SKM-1 treated with dmso at 0.1 percent for 144 hours (cell line): ENCODE measurements around the gene FAM107A.
"Not testable (repeated sequence)": the region's sequence is repeated elsewhere in the genome, so short reads cannot be mapped to it uniquely, and the experiment has no call there.

Experiments
- DNase-seq: peaks from one replicate; lab custom pipeline; 2025; ENCODE audit not compliant: unreplicated experiment; lab: John Stamatoyannopoulos, UW

The FAM107A gene

GRCh38 chr3:58537412-58538301 is 39.5 kb downstream of the FAM107A start:
- DNase-seq, result no peak

DNA sequence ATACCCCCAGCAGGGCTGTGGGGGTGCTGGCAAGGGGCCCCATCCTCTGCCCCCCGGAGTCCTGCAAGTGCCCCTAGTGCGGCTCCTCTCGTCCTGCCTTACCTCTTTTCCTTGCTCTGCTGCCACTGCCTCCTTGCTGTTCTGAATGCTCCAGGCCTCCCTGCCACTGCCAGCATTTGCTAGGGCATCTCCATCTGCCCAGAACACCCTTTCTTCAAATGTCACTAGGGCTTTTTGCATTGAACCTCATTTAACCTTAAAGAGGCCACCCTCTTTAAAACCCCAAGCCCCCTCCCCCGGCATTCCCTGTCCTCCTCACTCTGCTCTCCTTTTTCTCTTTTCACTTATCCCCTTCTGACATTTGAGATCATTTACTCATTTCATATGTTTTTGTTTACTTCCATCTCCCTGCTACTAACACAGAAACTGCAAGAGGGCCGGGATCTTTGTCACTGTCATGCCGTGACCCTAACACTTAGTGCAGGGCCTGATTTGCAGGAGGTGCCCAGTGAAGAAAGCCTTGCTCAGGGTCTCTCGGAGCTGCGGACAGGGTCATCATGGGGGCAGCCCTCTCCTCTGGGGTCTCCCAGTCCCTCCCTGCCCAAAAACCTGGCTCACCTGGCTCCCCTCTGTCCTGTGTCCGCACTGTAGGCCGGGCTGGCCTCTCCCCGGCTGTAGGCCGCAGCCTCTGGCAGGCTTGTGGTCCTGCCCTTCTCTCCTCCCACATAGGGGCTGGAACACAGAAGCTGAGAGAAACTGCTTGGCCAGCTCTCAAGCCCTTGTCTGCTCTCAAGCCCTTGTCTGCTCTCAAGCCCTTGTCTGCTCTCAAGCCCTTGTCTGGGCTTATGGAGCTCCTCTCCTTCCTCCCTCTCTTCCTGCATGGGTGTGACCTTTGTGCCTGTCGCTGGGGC is 40.4 kb downstream of the FAM107A start, which contains the start of gene ACOX2:
ACOX2 (minus strand) TSS at position 690 of the 911 bp plus-strand sequence. CDS start 2,084 bp downstream, outside the sequence.
- no peak for DNase-seq

DNA sequence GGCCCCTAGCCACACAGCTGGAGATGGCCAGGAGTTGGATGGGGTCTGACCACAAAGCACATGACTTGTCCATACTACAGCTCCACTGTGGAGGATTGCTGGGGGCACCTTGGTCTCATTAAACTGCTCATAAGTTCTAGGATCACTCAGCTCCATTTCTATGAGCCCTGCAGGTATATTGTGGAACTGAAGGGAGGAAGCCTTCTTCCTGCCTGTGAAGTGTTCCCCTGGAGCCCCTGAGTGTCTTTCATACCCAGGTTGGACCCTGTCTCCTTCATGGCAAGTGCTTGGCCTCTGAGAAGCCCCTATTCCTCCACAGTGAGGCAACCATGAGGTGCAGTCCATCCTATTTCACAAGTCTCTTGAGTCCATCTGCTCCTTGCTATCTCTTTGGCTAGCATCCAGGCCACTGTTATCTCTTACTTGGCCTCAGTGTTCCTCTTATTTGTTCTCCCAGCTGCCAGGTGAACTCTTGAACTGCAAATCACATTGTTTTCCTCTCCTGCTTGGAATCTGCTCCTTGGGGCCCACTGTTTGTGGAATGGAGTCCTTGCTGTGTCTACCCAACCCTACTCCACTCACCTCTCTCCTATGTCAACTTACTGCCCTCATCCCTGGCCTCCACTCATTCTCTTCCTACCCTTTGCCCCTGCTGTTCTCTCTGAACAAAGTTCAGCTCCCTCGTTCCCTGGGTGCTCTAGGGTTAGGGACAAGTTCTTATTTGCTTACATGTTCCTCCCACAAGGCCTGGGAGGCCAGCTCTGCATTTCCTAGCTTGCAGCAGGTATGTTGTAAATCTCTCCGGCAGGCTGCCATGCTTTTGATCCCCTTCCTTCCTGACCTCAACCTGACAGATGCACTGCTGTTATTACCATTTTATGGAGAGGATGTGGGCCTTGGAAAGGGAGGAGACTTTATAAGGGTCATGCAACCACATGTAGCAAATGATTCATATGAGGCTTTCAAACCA is 41.4 kb downstream of the FAM107A start:
- DNase-seq, result no peak

DNA sequence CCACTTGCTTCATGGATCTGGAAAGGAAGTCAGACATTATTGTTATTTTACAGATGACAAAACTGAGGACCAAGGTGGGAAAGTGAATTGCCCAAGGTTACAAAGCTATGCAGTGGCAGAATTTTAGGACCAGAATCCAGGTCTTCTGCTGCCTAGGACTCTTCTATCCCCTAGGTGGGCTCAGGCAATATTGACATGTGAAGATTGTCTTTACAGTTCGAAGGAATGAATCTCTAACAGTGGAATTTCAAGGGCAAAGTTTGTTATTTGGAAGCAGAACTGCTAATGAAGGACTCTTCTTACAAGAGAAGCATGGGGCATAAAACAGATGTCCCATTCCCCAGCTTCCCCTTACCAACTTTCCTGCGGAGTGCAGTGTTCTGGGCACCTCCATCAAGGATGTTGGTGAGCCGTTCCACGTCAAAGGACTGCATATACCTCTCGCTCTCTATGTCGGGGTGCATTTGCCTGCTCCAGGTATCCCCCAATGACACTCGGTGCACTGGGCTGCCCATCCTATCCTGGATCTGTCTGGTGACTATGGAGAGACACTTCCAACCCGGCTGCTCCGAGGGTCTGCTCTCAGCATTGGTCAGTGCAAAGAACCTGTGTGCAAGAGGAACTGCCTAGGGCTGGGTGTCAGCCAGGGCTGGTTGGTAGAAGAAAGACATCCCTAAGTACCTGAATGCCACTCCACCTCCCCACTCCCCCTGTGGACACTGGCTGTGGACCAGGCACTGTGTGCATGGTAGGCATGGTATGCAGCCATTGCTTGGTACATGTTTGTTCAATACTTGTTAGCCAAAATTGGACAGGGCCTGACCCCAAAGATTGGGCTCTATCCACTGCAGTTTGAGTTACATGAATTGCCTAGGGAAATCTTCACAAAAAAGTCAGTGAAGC is 42.3 kb downstream of the FAM107A start:
- DNase-seq, result no peak

DNA sequence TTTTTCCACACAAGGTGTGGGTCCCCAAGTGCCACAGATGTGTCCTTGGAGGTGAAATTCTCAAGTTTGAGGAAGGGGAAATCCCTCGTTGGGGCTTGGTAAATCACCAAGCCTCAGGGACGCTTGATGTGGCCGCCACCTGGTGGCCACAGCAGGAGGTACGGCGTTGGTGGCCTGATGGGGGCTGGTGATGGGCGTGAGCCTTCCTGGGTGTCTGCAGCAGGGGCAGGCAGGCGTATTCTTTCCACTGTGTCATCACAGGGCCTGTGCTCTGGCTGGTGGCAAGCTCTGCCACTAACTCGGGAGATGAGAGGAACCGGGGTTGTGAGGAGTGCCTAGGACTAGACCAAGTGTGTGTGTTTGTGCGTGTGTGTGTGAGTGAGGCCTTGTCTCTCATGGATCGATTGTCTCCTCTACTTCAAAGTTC is 44.4 kb downstream of the FAM107A start:
- DNase-seq, result peak; percentile 63

DNA sequence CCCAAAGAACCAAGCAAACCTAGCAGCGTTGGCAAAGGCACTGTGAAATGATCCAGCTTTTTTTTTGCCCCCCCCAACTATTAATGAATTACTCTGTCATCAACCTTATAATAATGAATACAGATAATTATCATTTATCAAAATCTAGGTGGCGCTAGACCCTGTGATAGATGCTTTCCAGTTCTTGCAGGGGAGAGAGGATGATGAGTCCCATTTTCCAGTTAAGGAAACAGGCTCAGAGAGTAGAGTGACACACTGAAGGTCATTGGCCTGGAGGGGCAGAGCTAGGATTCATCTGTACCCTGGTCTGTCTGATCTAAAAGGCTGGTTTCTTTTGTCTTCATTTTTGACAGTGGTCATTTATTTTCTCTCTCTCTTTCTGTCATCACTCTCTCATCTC is 45.2 kb downstream of the FAM107A start:
- no peak for DNase-seq

- DNase-seq, result no peak
Measured at GRCh38 chr3:58531555-58531954, 45.6 kb downstream of the FAM107A start.

DNA sequence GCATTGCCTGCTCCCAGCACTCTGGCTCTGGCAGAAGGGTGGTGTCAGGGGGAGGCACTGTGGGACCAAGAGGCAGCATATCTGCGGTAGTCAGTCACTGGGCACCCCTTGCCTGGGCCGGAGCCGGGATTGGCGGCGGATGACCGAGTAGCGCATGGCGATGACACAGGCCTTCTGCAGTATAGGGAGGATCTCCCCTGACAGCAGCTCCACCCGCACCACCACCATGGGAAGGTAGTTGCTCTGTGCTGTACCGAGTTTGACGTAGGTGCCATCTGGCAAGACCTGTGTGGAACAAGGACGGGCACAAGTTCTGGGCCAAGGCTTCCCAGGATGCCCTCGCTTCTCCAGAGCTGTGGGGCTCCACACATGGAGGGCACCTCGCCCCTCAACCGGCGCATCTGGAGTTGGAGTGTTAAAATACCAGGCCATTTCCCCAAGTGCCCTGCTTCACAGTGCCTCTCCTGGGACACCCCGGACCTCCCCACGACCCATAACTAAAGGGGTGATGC is 46.8 kb downstream of the FAM107A start:
- no peak for DNase-seq

GRCh38 chr3:58529516-58530353 is 47.5 kb downstream of the FAM107A start:
- peak; percentile 48 for DNase-seq

GRCh38 chr3:58528629-58529028 is 48.6 kb downstream of the FAM107A start:
- DNase-seq, result no peak

GRCh38 chr3:58527440-58527839 is 49.8 kb downstream of the FAM107A start:
- not testable (repeated sequence) for DNase-seq

GRCh38 chr3:58526515-58526957 is 50.7 kb downstream of the FAM107A start:
- peak; percentile 84 for DNase-seq

DNA sequence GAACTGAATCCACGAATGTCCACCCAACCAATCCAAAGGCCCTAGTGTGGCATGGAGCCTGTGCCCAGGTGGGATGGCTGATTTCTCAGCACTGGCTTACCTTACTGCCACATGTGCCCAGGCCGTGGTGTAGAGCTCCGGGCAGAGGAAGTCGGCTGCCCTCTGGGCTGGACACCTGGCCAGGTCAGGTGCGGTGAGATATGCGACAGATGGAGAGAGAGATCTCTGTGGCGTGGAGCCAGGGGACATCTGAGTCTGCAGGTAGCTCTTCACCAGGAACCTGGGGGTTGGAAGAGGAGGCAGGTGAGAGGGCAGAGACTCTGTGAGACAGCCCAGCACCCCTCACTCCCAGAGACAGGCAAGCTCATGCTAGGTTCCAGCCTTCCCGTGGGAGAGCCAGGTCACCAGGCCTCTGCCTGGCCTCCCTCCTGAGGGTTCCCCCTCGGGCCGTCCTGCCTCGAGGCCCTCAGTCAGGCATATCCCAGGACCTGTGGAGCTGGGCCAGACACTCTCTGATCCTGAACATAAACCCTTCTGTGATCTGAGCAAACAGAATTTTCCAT is 52.8 kb downstream of the FAM107A start:
- DNase-seq, result no peak

DNA sequence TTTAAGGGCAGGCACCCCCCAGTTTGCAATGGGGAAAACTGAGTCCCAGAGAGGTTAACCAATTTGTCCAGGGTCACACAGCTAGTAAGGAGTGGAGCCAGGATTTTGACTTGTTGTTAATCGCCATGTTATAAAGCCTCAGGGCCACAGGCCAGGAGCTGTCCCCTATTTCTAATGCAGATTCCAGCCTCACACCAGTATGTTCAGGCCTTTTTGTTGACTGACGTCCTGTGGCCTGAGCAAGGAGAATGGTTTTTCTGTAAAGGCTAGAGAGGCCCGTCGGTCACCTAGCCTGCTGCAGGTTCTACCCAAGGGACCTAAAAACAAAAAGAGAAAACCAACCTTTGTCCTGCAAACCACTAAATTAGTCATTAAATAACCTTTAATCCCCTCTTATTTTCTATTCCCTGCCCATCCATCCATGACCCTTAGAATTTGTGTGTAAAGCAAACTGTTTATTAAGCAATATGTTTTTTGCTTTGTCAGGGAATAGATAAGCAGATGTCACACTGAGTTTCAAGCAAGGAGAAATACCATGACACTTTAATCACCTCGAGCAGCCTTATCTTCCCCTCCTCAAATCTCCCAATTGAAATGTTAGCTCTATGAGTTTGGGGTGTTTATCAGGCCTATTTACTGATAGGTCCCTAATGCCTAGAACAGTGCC is 54.3 kb downstream of the FAM107A start:
- DNase-seq, result no peak

GRCh38 chr3:58521917-58522631 is 55.1 kb downstream of the FAM107A start:
- DNase-seq, result no peak

DNA sequence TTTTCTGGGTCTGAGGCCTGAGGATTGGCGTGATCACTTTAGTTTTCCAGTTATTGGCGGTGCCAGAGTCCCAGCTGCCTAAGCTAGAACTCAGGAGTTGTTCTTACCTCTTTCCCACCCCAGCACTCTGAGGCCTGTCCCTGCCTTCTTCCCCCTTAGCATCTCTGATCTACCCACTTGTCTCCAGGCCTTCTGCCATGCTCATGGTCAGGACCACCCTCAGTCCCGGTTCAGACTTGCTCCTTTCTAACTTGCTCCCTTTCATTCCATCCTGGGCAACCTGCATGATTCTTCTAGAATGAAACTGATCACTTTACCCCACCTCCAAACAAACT is 55.9 kb downstream of the FAM107A start:
- DNase-seq, result no peak
